Bronchial smooth muscle cell (primary cell): ENCODE data around the gene UFM1. TPM values are rescaled to one million over a fixed set of nuclear protein-coding genes. Genes with fewer than 3 reads are reported as not detected.

Source experiments
- total RNA-seq: library from RNA; depleted of rRNA; stranded (reverse); fragments of >200 nt; gene quantifications from 2 replicates; pipeline ENCODE4 v1.2.1, GENCODE V29; 2014

Gene UFM1
- total RNA-seq = 48.0 and 68.1 TPM in 2 replicates

DNA sequence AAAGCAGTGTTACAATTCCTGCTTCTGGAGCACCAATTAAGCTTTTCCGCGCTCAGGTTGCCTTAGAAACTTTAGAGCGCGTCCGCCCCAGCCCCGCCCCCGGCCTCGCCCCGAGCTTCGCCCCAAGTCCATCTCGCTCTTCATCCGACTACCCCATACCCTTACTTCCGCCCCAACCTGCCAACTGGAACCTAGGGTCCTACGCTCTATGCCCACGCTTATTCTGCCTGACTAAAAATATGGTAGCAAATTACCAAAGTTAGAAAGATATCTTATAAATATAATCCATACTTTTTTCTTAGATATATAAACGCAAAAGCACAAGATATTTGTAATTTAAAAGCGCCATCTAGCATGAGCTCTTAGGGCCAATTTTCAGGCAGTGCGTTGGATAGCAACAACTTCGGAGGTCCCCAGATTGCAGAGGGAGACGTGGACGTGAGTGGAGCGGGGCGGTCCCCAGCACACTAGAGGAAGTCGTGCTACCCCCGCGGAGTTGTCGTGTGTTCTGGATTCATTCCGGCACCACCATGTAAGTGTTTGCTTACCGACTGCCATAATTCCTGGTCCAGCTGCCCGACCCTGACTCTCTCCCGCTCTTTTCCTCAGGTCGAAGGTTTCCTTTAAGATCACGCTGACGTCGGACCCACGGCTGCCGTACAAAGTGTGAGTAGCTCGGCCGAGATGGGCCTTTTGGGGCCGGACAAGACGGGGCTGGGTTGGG lies at the start of gene UFM1:
UFM1 (plus strand) TSS at position 462 of the 724 bp plus-strand sequence; CDS start at position 531, 69 bp downstream.

